SK-N-SH treated with all-trans-retinoic acid at 6 μM for 48 hours (cell line): Measurements from ENCODE around the gene ABTB1.

Experiments
- ATAC-seq: fragments of 200-7000 bp; cut with Tn5 transposase; 3 replicates; pipeline ENCODE4 v1.9.1; 2020; ENCODE audit warnings: mild to moderate bottlenecking, moderate library complexity
- ARNTL ChIP-seq: fragments of 450-650 bp; formaldehyde crosslinking; IDR thresholded peaks from 2 replicates; pipeline ENCODE4 v1.5.0; 2020; ENCODE audit warnings: low read depth, mild to moderate bottlenecking, moderate library complexity, borderline replicate concordance
- BACH2 ChIP-seq: fragments of 250-450 bp; sonication (Bioruptor Pico); IDR thresholded peaks from 2 replicates; pipeline ENCODE4 v1.9.0; 2021; ENCODE audit warnings: mild to moderate bottlenecking, borderline replicate concordance
- CSDC2 ChIP-seq: fragments of 250-450 bp; sonication (Bioruptor Pico); IDR thresholded peaks from 2 replicates; pipeline ENCODE4 v1.5.0; 2020; ENCODE audit warnings: mild to moderate bottlenecking, moderate library complexity
- ESRRG ChIP-seq: fragments of 250-450 bp; sonication (Bioruptor Pico); IDR thresholded peaks from 2 replicates; pipeline ENCODE4 v1.6.1; 2021; ENCODE audit warnings: mild to moderate bottlenecking
- GLIS3 ChIP-seq: fragments of 250-450 bp; sonication (Bioruptor Pico); IDR thresholded peaks from 2 replicates; pipeline ENCODE4 v1.5.0; 2020; ENCODE audit warnings: mild to moderate bottlenecking, moderate library complexity
- ISL1 ChIP-seq: fragments of 250-450 bp; sonication (Bioruptor Pico); IDR thresholded peaks from 2 replicates; pipeline ENCODE4 v2.1.2; 2022; ENCODE audit warnings: mild to moderate bottlenecking, moderate library complexity
- SNAI2 ChIP-seq: fragments of 250-450 bp; sonication (Bioruptor Pico); IDR thresholded peaks from 2 replicates; pipeline ENCODE4 v1.5.0; 2020; ENCODE audit warnings: mild to moderate bottlenecking, moderate library complexity
- TCF4 ChIP-seq: fragments of 250-450 bp; sonication (Bioruptor Pico); IDR thresholded peaks from 2 replicates; pipeline ENCODE4 v1.8.0; 2021; ENCODE audit warnings: mild to moderate bottlenecking, moderate library complexity, borderline replicate concordance
- TOX ChIP-seq: fragments of 250-450 bp; sonication (Bioruptor Pico); IDR thresholded peaks from 2 replicates; pipeline ENCODE4 v1.8.0; 2021; ENCODE audit warnings: mild to moderate bottlenecking, moderate library complexity, borderline replicate concordance
- ZC3H10 ChIP-seq: fragments of 250-450 bp; sonication (Bioruptor Pico); IDR thresholded peaks from 2 replicates; pipeline ENCODE4 v1.5.1; 2021; ENCODE audit warnings: mild to moderate bottlenecking, moderate library complexity
- ZFP3 ChIP-seq: fragments of 250-450 bp; sonication (Bioruptor Pico); IDR thresholded peaks from 2 replicates; pipeline ENCODE4 v1.5.0; 2020; ENCODE audit warnings: mild to moderate bottlenecking, moderate library complexity
- ZFP30 ChIP-seq: fragments of 450-650 bp; formaldehyde crosslinking; IDR thresholded peaks from 2 replicates; pipeline ENCODE4 v1.5.0; 2022; ENCODE audit warnings: mild to moderate bottlenecking, moderate library complexity
- ZNF70 ChIP-seq: fragments of 450-650 bp; formaldehyde crosslinking; IDR thresholded peaks from 2 replicates; pipeline ENCODE4 v1.5.0; 2020; ENCODE audit warnings: mild to moderate bottlenecking, moderate library complexity
- ZNF8 ChIP-seq: fragments of 450-650 bp; formaldehyde crosslinking; IDR thresholded peaks from 2 replicates; pipeline ENCODE4 v1.5.0; 2020; ENCODE audit warnings: mild to moderate bottlenecking, moderate library complexity
- TF ChIP-seq, protein P1 (sequence below): fragments of 250-450 bp; sonication (Bioruptor Pico); IDR thresholded peaks from 2 replicates; pipeline ENCODE4 v1.5.1; 2020; ENCODE audit warnings: low read depth, mild to moderate bottlenecking, moderate library complexity
- TF ChIP-seq, protein P2 (sequence below): fragments of 250-450 bp; sonication (Bioruptor Pico); IDR thresholded peaks from 2 replicates; pipeline ENCODE4 v1.8.0; 2020; ENCODE audit warnings: mild to moderate bottlenecking, moderate library complexity, borderline replicate concordance
- TF ChIP-seq, protein P3 (sequence below): fragments of 250-450 bp; sonication (Bioruptor Pico); IDR thresholded peaks from 2 replicates; pipeline ENCODE4 v1.5.1; 2021; ENCODE audit warnings: mild to moderate bottlenecking, moderate library complexity
- TF ChIP-seq, protein P4 (sequence below): fragments of 250-450 bp; sonication (Bioruptor Pico); IDR thresholded peaks from 2 replicates; pipeline ENCODE4 v1.8.0; 2021; ENCODE audit warnings: low read depth, mild to moderate bottlenecking, moderate library complexity, borderline replicate concordance

ABTB1 gene

DNA sequence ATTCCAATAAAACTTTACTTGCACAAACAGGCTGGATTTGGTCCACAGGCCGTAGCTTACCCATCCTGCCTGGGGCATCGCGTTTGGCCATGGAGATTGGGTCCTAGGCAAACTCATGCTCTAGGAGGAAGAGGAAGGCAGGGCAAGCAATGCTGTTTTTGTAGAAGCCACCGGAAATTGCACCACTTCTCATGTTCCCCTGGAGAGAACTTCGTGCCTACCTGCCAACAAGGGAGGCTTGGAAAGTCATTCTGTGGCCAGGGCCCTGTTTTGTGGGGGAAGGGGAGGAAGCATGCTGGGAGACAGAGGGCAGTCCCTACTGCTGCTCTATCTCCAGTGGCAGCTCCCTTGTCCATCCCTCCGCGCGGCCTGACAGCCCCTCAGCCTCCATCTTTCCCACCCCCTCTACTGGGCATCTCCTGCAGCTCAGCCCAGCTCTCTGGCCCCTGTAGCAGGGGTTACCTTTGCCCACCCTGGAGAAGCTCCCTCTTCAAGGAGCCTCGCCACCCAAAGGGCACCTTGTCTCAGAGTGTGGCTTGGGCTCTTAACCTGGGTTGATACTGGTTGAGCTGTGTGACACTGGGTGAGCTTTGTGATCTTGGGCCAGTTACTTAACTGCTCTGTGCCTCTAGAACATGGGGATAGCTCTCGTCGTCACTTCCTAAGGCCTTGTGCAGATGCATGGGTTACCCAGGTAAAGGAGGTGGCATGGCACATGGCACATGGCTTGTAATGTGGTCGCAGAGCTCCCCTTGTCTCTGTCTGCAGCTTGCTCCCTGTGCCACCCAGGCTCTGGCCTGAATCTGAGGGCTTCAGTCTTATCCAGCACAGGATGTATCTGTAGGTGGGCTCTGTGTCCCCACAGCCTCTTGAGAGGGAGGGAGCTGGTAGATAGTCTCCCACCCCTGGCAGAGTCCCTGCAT lies 6.1 kb downstream of the ABTB1 start:
- TF ChIP-seq CSDC2 (CRISPR knock-in tag) = no peak
- no peak for TF ChIP-seq ZC3H10 (CRISPR knock-in tag)
- TF ChIP-seq BACH2 (CRISPR knock-in tag) = no peak
- TF ChIP-seq ZNF8 (CRISPR knock-in tag) = no peak
- TF ChIP-seq GLIS3 (CRISPR knock-in tag) = no peak
- TF ChIP-seq ISL1 (CRISPR knock-in tag) = no peak
- no peak for TF ChIP-seq TOX (CRISPR knock-in tag)
- no peak for TF ChIP-seq SNAI2 (CRISPR knock-in tag)
- no peak for TF ChIP-seq ARNTL (CRISPR knock-in tag)
- TF ChIP-seq, protein P1, sequence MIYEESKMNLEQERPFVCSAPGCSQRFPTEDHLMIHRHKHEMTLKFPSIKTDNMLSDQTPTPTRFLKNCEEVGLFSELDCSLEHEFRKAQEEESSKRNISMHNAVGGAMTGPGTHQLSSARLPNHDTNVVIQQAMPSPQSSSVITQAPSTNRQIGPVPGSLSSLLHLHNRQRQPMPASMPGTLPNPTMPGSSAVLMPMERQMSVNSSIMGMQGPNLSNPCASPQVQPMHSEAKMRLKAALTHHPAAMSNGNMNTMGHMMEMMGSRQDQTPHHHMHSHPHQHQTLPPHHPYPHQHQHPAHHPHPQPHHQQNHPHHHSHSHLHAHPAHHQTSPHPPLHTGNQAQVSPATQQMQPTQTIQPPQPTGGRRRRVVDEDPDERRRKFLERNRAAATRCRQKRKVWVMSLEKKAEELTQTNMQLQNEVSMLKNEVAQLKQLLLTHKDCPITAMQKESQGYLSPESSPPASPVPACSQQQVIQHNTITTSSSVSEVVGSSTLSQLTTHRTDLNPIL (CRISPR knock-in tag) = no peak
- no peak for TF ChIP-seq ZNF70 (CRISPR knock-in tag)
- TF ChIP-seq TCF4 (CRISPR knock-in tag) = no peak
- TF ChIP-seq, protein P2, sequence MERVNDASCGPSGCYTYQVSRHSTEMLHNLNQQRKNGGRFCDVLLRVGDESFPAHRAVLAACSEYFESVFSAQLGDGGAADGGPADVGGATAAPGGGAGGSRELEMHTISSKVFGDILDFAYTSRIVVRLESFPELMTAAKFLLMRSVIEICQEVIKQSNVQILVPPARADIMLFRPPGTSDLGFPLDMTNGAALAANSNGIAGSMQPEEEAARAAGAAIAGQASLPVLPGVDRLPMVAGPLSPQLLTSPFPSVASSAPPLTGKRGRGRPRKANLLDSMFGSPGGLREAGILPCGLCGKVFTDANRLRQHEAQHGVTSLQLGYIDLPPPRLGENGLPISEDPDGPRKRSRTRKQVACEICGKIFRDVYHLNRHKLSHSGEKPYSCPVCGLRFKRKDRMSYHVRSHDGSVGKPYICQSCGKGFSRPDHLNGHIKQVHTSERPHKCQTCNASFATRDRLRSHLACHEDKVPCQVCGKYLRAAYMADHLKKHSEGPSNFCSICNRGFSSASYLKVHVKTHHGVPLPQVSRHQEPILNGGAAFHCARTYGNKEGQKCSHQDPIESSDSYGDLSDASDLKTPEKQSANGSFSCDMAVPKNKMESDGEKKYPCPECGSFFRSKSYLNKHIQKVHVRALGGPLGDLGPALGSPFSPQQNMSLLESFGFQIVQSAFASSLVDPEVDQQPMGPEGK (CRISPR knock-in tag) = no peak
- TF ChIP-seq, protein P3, sequence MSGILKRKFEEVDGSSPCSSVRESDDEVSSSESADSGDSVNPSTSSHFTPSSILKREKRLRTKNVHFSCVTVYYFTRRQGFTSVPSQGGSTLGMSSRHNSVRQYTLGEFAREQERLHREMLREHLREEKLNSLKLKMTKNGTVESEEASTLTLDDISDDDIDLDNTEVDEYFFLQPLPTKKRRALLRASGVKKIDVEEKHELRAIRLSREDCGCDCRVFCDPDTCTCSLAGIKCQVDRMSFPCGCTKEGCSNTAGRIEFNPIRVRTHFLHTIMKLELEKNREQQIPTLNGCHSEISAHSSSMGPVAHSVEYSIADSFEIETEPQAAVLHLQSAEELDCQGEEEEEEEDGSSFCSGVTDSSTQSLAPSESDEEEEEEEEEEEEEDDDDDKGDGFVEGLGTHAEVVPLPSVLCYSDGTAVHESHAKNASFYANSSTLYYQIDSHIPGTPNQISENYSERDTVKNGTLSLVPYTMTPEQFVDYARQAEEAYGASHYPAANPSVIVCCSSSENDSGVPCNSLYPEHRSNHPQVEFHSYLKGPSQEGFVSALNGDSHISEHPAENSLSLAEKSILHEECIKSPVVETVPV (CRISPR knock-in tag) = no peak
- TF ChIP-seq, protein P4, sequence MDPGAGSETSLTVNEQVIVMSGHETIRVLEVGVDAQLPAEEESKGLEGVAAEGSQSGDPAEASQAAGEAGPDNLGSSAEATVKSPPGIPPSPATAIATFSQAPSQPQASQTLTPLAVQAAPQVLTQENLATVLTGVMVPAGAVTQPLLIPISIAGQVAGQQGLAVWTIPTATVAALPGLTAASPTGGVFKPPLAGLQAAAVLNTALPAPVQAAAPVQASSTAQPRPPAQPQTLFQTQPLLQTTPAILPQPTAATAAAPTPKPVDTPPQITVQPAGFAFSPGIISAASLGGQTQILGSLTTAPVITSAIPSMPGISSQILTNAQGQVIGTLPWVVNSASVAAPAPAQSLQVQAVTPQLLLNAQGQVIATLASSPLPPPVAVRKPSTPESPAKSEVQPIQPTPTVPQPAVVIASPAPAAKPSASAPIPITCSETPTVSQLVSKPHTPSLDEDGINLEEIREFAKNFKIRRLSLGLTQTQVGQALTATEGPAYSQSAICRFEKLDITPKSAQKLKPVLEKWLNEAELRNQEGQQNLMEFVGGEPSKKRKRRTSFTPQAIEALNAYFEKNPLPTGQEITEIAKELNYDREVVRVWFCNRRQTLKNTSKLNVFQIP (CRISPR knock-in tag) = no peak
- TF ChIP-seq ZFP30 (CRISPR knock-in tag) = no peak
- no peak for TF ChIP-seq ZFP3 (CRISPR knock-in tag)
- ATAC-seq = no peak

DNA sequence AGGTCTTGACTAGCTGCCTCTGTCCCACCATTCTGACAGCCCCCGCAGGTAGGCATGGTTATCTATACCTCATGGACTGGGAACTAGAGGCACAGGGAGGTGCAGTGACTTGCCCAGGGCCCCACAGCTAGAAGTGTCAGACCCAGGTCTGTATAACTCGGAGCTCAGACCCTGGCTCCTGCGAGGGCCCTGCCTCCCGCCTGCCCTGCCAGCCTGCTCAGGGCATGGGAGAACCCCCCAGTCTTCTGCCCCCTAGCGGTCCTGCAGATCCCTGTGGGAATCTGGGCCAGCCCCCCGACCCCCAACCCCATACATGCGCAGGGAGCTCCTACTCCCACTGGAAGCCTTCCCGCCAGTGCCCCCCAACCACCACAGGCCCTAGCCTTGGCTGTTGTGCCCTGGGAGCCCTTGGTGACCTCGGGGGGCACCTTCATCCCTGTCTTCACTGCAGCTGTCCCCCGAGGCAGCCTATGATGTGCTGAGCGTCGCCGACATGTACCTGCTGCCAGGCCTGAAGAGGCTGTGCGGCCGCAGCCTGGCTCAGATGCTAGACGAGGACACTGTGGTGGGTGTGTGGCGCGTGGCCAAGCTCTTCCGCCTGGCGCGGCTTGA lies 6.9 kb downstream of the ABTB1 start:
- TF ChIP-seq ESRRG (CRISPR knock-in tag) = no peak
- TF ChIP-seq, protein P3 (CRISPR knock-in tag) = no peak
- TF ChIP-seq, protein P1 (CRISPR knock-in tag) = no peak
- no peak for TF ChIP-seq ARNTL (CRISPR knock-in tag)
- no peak for TF ChIP-seq ZFP3 (CRISPR knock-in tag)
- no peak for TF ChIP-seq ZNF8 (CRISPR knock-in tag)
- TF ChIP-seq CSDC2 (CRISPR knock-in tag) = no peak
- no peak for TF ChIP-seq ZFP30 (CRISPR knock-in tag)
- no peak for TF ChIP-seq TOX (CRISPR knock-in tag)

More for the DNA sequence above, 6.9 kb downstream of the ABTB1 start:
- no peak for ATAC-seq
